HG03097 (cell line): Measurements from ENCODE around the gene TROAP.

Experiments
- ATAC-seq: cut with Tn5 transposase; IDR thresholded peaks from one replicate; pipeline ENCODE4 v1.9.1; 2021; ENCODE audit not compliant: unreplicated experiment, low FRiP score

The TROAP gene

GRCh38 chr12:49341777-49342065, 18.7 kb downstream of the TROAP start:
- no peak for ATAC-seq

GRCh38 chr12:49342066-49342913, 19.2 kb downstream of the TROAP start:
- peak; percentile 55 for ATAC-seq

- ATAC-seq = no peak
These were observed 20.1 kb downstream of the TROAP start for GRCh38 chr12:49342914-49343731.

- no peak for ATAC-seq
These were observed 21.5 kb downstream of the TROAP start for GRCh38 chr12:49344486-49345050.

- ATAC-seq = no peak
These were observed 22.2 kb downstream of the TROAP start for GRCh38 chr12:49345051-49345824.

GRCh38 chr12:49345825-49346658, 23.0 kb downstream of the TROAP start:
- ATAC-seq = no peak

GRCh38 chr12:49346659-49347310, 23.7 kb downstream of the TROAP start, which contains the start of gene DNAJC22:
Gene DNAJC22, plus strand, starts transcription at chr12:49346888. Its CDS starts 1,985 bp downstream, at chr12:49348873.
- no peak for ATAC-seq

GRCh38 chr12:49347311-49348193, 24.5 kb downstream of the TROAP start:
- ATAC-seq = no peak

GRCh38 chr12:49348781-49349180, 25.7 kb downstream of the TROAP start:
- ATAC-seq = no peak

- no peak for ATAC-seq
These were observed 26.2 kb downstream of the TROAP start for GRCh38 chr12:49349266-49349665.

- ATAC-seq = no peak
These were observed 29.3 kb downstream of the TROAP start for GRCh38 chr12:49352351-49352750.

GRCh38 chr12:49355913-49356312, 32.9 kb downstream of the TROAP start:
- no peak for ATAC-seq

- no peak for ATAC-seq
These were observed 34.1 kb downstream of the TROAP start for GRCh38 chr12:49357103-49357678.

GRCh38 chr12:49358483-49359141, 35.6 kb downstream of the TROAP start:
- peak; percentile 81 for ATAC-seq

- ATAC-seq = no peak
These were observed 36.6 kb downstream of the TROAP start for GRCh38 chr12:49359671-49360070.

- ATAC-seq = no peak
These were observed 39.0 kb downstream of the TROAP start for GRCh38 chr12:49362077-49362476.

GRCh38 chr12:49364989-49365388, 41.9 kb downstream of the TROAP start:
- ATAC-seq = no peak
